Astrocyte of the cerebellum (primary cell): Measurements from ENCODE around the gene NLRC5.

Experiments used
- DNase-seq: peaks from one replicate; pipeline ENCODE4 v3.0.0-alpha.2; 2011; ENCODE audit warnings: low read depth
- H3K4me3 ChIP-seq: 2 replicates; pipeline ENCODE4 v1.5.1; 2011; ENCODE audit warnings: mild to moderate bottlenecking, low read depth, low read length, moderate library complexity
- CTCF ChIP-seq: IDR thresholded peaks from 2 replicates; pipeline ENCODE4 v1.5.1; 2012; ENCODE audit warnings: low read length, low read depth, moderate library complexity, mild to moderate bottlenecking; ENCODE audit errors: missing control alignments
- in situ Hi-C: cut with HindIII; loops from 2 replicates; pipeline ENCODE4 v1.10.0; 2017; ENCODE audit warnings: low sequenced_read_pairs

NLRC5 gene

GRCh38 chr16:56974549-56975300, 14.6 kb upstream of the NLRC5 start:
- no peak overlapping the region for H3K4me3 ChIP-seq
- no peak for TF ChIP-seq CTCF
- no peak for DNase-seq
- in situ Hi-C loops, result no loop called here

GRCh38 chr16:56975714-56976113, 13.6 kb upstream of the NLRC5 start:
- DNase-seq, result no peak
- TF ChIP-seq CTCF, result no peak
- in situ Hi-C loops, result no loop called here
- H3K4me3 ChIP-seq, result no peak overlapping the region

- no peak for TF ChIP-seq CTCF
- no peak for DNase-seq
- H3K4me3 ChIP-seq, result no peak overlapping the region
- in situ Hi-C loops, result no loop called here
Measured at GRCh38 chr16:56977216-56977615, 12.1 kb upstream of the NLRC5 start.

GRCh38 chr16:56977823-56978430, 11.4 kb upstream of the NLRC5 start:
- in situ Hi-C loops, result no loop called here
- DNase-seq, result no peak
- no peak overlapping the region for H3K4me3 ChIP-seq
- TF ChIP-seq CTCF, result no peak

- DNase-seq, result no peak
- in situ Hi-C loops, result no loop called here
- no peak for TF ChIP-seq CTCF
- no peak overlapping the region for H3K4me3 ChIP-seq
Measured at GRCh38 chr16:56980201-56980535, 9.2 kb upstream of the NLRC5 start.

- H3K4me3 ChIP-seq, result no peak overlapping the region
- in situ Hi-C loops, result no loop called here
- no peak for DNase-seq
- TF ChIP-seq CTCF, result no peak
Measured at GRCh38 chr16:56980792-56981724, 8.3 kb upstream of the NLRC5 start.
